HepG2 (cell line): ENCODE results near the gene TMEM145. TPM values are rescaled to one million over a fixed set of nuclear protein-coding genes. Genes with fewer than 3 reads are reported as not detected.

Source experiments
- CBX1 ChIP-seq: IDR thresholded peaks from one replicate; pipeline ENCODE4 v1.6.1; 2016; ENCODE audit warnings: antibody characterized with exemption, low read depth
- CREM ChIP-seq, 2 experiments: sonication (generic) in 1 of 2; formaldehyde crosslinking in 1 of 2; IDR thresholded peaks; 2 replicates each; pipeline versions ENCODE4 v1.4.0 to v1.6.1; 2016 to 2020; ENCODE audit warnings: antibody characterized with exemption in 1 of 2, mild to moderate bottlenecking in 1 of 2, missing genetic modification reagents in 1 of 2
- FOXO1 ChIP-seq: sonication (generic); formaldehyde crosslinking; IDR thresholded peaks from 2 replicates; pipeline ENCODE4 v1.4.0; 2020; ENCODE audit warnings: missing genetic modification reagents
- JUND ChIP-seq: sonication (generic); formaldehyde crosslinking; IDR thresholded peaks from 2 replicates; pipeline ENCODE4 v1.8.0; 2022; ENCODE audit warnings: mild to moderate bottlenecking, missing genetic modification reagents
- MIER3 ChIP-seq: IDR thresholded peaks from 2 replicates; pipeline ENCODE4 v1.6.1; 2016; ENCODE audit warnings: missing compliant biosample characterization, borderline replicate concordance
- MTA1 ChIP-seq: sonication (generic); formaldehyde crosslinking; IDR thresholded peaks from 2 replicates; pipeline ENCODE4 v1.4.0; 2020; ENCODE audit warnings: missing genetic modification reagents, mild to moderate bottlenecking, borderline replicate concordance
- NFKB2 ChIP-seq: sonication (generic); formaldehyde crosslinking; IDR thresholded peaks from 2 replicates; pipeline ENCODE4 v1.4.0; 2020; ENCODE audit warnings: missing genetic modification reagents, borderline replicate concordance
- NONO ChIP-seq, 2 experiments: fragments of 450-650 bp in 1 of 2; sonication (generic) in 1 of 2; formaldehyde crosslinking in 1 of 2; IDR thresholded peaks in 1 of 2; conservative IDR thresholded peaks in 1 of 2; 2 replicates each; pipeline versions ENCODE4 v1.6.1 to v1.8.0; 2017 to 2022; ENCODE audit warnings: mild to moderate bottlenecking in 1 of 2, missing genetic modification reagents in 1 of 2, moderate library complexity in 1 of 2
- ONECUT2 ChIP-seq: sonication (generic); formaldehyde crosslinking; IDR thresholded peaks from 2 replicates; pipeline ENCODE4 v1.4.0; 2020; ENCODE audit warnings: missing genetic modification reagents
- RCOR2 ChIP-seq: IDR thresholded peaks from 2 replicates; pipeline ENCODE4 v1.6.1; 2016; ENCODE audit warnings: missing biosample characterization, missing genetic modification reagents
- SRSF1 ChIP-seq: fragments of 200-400 bp; formaldehyde crosslinking; optimal IDR thresholded peaks from 2 replicates; pipeline ENCODE3; 2017; ENCODE audit warnings: mild to moderate bottlenecking, low read depth, low read length, moderate library complexity
- U2AF2 ChIP-seq: fragments of 200-400 bp; formaldehyde crosslinking; IDR thresholded peaks from 2 replicates; pipeline ENCODE4 v1.6.1; 2017; ENCODE audit warnings: low read depth, mild to moderate bottlenecking, low read length
- ZNF496 ChIP-seq: sonication (generic); formaldehyde crosslinking; IDR thresholded peaks from 2 replicates; pipeline ENCODE4 v1.8.1; 2023; ENCODE audit warnings: mild to moderate bottlenecking, moderate library complexity, missing genetic modification reagents; ENCODE audit not compliant: insufficient replicate concordance
- ZNF616 ChIP-seq: sonication (generic); formaldehyde crosslinking; IDR thresholded peaks from 2 replicates; pipeline ENCODE4 v1.5.0; 2020; ENCODE audit warnings: low read depth, mild to moderate bottlenecking, missing genetic modification reagents
- polyA plus RNA-seq, 8 experiments: library from polyadenylated mRNA; depleted of rRNA in 3 of 8; stranded (reverse) in 7 of 8; unstranded in 1 of 8; fragments of >200 nt; fragmentation: Illumina TruSeq in 4 of 8; extraction: Trizol in 4 of 8; gene quantifications; 2 replicates each; pipeline versions ENCODE4 v1.2.1 to v1.2.3, GENCODE V29; 2011 to 2016; ENCODE audit warnings: low read depth in 4 of 8, missing spikeins in 1 of 8, mixed read lengths in 1 of 8; ENCODE audit not compliant: insufficient read depth in 1 of 8
- total RNA-seq, 5 experiments: library from RNA; depleted of rRNA; stranded (reverse); fragments of >200 nt; fragmentation: Illumina TruSeq; extraction: Trizol; gene quantifications; 2 replicates each; pipeline ENCODE4 v1.2.3, GENCODE V29; 2016; ENCODE audit warnings: low read depth in 1 of 5
- TF ChIP-seq, protein P1 (sequence below): sonication (generic); formaldehyde crosslinking; conservative IDR thresholded peaks from 2 replicates; pipeline ENCODE4 v1.8.0; 2022; ENCODE audit warnings: low read depth, missing genetic modification reagents
- TF ChIP-seq, protein P2 (sequence below): sonication (generic); formaldehyde crosslinking; IDR thresholded peaks from 2 replicates; pipeline ENCODE4 v1.4.0; 2020; ENCODE audit warnings: missing genetic modification reagents, mild to moderate bottlenecking, borderline replicate concordance
- TF ChIP-seq, protein P3 (sequence below): IDR thresholded peaks from 2 replicates; pipeline ENCODE4 v1.6.1; 2016; ENCODE audit warnings: mild to moderate bottlenecking
- TF ChIP-seq, protein P4 (sequence below): sonication (generic); formaldehyde crosslinking; IDR thresholded peaks from 2 replicates; pipeline ENCODE4 v1.8.0; 2022; ENCODE audit warnings: mild to moderate bottlenecking, missing genetic modification reagents; ENCODE audit not compliant: insufficient replicate concordance

Gene TMEM145
- total and polyA plus RNA-seq, 2 of the 13 experiments (the other 11 are each of a cell fraction or from before 2014, with no cell fraction given): 0.07 to 5.1 TPM

DNA sequence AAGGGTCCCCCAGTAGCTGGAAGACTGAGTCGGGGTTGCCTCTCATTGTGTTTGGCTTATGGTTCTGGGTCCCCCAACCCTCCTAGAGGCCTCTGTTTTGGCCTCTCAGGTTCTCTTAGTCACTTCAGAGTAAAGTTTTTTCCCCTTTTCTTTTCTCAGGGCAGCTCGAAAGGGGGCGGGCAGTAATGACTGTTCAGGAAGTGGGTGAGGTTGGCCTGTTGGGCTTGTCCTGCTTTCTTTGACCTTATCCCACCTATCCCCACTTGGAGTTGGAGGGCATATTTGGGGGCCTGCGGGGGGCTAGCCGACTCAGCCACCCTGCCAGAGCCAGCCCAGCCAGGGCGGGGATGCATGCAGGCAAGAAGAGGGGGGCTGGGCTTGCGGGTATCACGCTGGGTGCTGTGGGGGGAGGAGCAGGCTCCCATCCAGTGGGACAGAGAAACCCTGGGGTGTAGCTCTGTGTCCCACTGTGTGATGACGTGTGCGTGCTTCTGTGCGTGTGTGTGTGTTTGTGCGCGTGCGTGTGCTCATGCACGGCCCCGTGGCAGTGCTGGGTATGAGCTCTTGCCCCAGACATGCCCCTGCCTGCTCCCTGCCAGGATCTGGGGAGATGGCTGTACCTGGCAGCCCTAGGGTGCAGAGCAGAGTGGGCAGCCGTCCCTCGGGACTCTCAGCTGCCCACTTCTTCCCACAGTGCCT, 42.6 kb upstream of the TMEM145 start (continued):
- TF ChIP-seq SRSF1 (no peak), ZNF496 (CRISPR knock-in tag) (no peak), RCOR2 (no peak), CREM (IDR thresholded peaks at IDR 0.05) (no peak), CREM (CRISPR knock-in tag; IDR thresholded peaks at IDR 0.05) (no peak), MTA1 (CRISPR knock-in tag) (no peak), NONO (IDR thresholded peaks at IDR 0.05) (no peak), NONO (CRISPR knock-in tag; conservative IDR thresholded peaks at IDR 0.05) (0 out of 2 replicates have a peak, but pooled peaks have one; percentile 1), U2AF2 (no peak), JUND (no peak), NFKB2 (0 out of 2 replicates have a peak, but pooled peaks have one; percentile 11), MIER3 (no peak), ONECUT2 (no peak), FOXO1 (CRISPR knock-in tag) (no peak), ZNF616 (CRISPR knock-in tag) (no peak), CBX1 (no peak)
- TF ChIP-seq, protein P1, sequence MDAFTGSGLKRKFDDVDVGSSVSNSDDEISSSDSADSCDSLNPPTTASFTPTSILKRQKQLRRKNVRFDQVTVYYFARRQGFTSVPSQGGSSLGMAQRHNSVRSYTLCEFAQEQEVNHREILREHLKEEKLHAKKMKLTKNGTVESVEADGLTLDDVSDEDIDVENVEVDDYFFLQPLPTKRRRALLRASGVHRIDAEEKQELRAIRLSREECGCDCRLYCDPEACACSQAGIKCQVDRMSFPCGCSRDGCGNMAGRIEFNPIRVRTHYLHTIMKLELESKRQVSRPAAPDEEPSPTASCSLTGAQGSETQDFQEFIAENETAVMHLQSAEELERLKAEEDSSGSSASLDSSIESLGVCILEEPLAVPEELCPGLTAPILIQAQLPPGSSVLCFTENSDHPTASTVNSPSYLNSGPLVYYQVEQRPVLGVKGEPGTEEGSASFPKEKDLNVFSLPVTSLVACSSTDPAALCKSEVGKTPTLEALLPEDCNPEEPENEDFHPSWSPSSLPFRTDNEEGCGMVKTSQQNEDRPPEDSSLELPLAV: no peak
- TF ChIP-seq, protein P2, sequence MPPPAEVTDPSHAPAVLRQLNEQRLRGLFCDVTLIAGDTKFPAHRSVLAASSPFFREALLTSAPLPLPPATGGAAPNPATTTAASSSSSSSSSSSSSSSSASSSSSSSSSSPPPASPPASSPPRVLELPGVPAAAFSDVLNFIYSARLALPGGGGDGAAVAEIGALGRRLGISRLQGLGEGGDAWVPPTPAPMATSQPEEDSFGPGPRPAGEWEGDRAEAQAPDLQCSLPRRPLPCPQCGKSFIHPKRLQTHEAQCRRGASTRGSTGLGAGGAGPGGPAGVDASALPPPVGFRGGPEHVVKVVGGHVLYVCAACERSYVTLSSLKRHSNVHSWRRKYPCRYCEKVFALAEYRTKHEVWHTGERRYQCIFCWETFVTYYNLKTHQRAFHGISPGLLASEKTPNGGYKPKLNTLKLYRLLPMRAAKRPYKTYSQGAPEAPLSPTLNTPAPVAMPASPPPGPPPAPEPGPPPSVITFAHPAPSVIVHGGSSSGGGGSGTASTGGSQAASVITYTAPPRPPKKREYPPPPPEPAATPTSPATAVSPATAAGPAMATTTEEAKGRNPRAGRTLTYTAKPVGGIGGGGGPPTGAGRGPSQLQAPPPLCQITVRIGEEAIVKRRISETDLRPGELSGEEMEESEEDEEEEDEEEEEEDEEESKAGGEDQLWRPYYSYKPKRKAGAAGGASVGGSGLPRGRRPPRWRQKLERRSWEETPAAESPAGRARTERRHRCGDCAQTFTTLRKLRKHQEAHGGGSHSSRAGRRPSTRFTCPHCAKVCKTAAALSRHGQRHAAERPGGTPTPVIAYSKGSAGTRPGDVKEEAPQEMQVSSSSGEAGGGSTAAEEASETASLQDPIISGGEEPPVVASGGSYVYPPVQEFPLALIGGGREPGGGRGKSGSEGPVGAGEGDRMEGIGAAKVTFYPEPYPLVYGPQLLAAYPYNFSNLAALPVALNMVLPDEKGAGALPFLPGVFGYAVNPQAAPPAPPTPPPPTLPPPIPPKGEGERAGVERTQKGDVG (CRISPR knock-in tag): peak; percentile 35; the same call in 1 of the 2 replicates
- TF ChIP-seq, protein P3, sequence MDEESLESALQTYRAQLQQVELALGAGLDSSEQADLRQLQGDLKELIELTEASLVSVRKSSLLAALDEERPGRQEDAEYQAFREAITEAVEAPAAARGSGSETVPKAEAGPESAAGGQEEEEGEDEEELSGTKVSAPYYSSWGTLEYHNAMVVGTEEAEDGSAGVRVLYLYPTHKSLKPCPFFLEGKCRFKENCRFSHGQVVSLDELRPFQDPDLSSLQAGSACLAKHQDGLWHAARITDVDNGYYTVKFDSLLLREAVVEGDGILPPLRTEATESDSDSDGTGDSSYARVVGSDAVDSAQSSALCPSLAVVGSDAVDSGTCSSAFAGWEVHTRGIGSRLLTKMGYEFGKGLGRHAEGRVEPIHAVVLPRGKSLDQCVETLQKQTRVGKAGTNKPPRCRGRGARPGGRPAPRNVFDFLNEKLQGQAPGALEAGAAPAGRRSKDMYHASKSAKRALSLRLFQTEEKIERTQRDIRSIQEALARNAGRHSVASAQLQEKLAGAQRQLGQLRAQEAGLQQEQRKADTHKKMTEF: peak; percentile 9; the same call in 1 of the 2 replicates
- TF ChIP-seq, protein P4, sequence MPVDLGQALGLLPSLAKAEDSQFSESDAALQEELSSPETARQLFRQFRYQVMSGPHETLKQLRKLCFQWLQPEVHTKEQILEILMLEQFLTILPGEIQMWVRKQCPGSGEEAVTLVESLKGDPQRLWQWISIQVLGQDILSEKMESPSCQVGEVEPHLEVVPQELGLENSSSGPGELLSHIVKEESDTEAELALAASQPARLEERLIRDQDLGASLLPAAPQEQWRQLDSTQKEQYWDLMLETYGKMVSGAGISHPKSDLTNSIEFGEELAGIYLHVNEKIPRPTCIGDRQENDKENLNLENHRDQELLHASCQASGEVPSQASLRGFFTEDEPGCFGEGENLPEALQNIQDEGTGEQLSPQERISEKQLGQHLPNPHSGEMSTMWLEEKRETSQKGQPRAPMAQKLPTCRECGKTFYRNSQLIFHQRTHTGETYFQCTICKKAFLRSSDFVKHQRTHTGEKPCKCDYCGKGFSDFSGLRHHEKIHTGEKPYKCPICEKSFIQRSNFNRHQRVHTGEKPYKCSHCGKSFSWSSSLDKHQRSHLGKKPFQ (CRISPR knock-in tag): no peak
